Choroid plexus epithelial cell (primary cell): Measurements from ENCODE around the gene SLC9A3.

Source experiments
- DNase-seq: peaks from one replicate; pipeline ENCODE4 v3.0.0-alpha.2; 2010; ENCODE audit warnings: low read depth
- H3K4me3 ChIP-seq: 2 replicates; pipeline ENCODE4 v1.5.1; 2011; ENCODE audit warnings: low read depth, mild to moderate bottlenecking, control low read depth, low read length, moderate library complexity
- TF ChIP-seq, protein P1 (sequence below): conservative IDR thresholded peaks from 2 replicates; pipeline ENCODE4 v1.5.1; 2011; ENCODE audit warnings: low read depth, mild to moderate bottlenecking, control low read depth, inconsistent platforms, low read length, moderate library complexity

SLC9A3 gene

GRCh38 chr5:569868-570361 lies 45.7 kb upstream of the SLC9A3 start:
- no peak for DNase-seq
- TF ChIP-seq, protein P1, sequence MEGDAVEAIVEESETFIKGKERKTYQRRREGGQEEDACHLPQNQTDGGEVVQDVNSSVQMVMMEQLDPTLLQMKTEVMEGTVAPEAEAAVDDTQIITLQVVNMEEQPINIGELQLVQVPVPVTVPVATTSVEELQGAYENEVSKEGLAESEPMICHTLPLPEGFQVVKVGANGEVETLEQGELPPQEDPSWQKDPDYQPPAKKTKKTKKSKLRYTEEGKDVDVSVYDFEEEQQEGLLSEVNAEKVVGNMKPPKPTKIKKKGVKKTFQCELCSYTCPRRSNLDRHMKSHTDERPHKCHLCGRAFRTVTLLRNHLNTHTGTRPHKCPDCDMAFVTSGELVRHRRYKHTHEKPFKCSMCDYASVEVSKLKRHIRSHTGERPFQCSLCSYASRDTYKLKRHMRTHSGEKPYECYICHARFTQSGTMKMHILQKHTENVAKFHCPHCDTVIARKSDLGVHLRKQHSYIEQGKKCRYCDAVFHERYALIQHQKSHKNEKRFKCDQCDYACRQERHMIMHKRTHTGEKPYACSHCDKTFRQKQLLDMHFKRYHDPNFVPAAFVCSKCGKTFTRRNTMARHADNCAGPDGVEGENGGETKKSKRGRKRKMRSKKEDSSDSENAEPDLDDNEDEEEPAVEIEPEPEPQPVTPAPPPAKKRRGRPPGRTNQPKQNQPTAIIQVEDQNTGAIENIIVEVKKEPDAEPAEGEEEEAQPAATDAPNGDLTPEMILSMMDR, result no peak
- no peak overlapping the region for H3K4me3 ChIP-seq

DNA sequence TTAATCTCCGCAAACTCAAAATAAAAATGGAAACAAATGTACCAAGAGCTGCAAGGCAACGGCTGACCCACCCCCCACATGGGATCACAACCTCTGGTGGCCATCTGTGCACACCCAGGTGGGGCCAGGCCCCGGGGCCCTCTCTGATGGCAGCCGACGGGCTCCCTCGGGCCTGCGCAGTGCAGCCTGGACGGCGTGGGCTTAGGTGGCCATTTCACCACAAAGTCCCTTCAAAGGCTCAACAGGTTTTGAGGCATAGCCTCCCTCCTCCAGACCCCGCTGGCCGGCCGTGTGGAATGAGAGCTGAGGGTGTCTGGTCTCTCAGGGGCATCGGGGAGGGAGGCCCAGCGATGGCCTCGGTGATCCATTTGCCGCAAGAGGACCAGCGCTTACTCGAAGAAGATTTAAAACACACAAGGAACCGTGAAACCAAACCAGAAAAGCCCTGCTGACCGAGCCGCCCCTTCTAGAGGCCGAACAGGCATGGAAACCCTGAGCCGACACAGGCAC lies 45.2 kb upstream of the SLC9A3 start:
- no peak for DNase-seq
- TF ChIP-seq, protein P1, result no peak
- no peak overlapping the region for H3K4me3 ChIP-seq

DNA sequence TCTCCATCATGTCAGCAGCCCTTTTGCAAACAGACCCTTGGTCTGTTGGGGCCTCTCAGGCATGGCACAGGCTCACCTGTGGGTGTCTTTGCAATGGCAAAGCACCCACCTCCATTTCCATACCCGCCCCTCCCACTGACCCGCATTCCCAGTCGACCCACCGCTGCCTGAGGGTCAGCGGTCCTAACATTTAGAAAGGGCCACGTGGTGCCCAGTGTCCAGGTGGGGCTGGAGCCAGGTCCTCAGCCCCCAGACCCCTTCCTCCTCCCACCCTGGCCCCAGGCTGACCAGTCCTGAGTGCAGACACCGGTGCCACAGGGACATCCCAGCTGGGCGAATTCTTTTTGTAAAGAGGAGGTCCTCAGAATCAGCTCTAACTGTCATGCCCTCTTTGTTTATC lies 44.6 kb upstream of the SLC9A3 start:
- no peak for DNase-seq
- H3K4me3 ChIP-seq, result no peak overlapping the region
- TF ChIP-seq, protein P1, result no peak

DNA sequence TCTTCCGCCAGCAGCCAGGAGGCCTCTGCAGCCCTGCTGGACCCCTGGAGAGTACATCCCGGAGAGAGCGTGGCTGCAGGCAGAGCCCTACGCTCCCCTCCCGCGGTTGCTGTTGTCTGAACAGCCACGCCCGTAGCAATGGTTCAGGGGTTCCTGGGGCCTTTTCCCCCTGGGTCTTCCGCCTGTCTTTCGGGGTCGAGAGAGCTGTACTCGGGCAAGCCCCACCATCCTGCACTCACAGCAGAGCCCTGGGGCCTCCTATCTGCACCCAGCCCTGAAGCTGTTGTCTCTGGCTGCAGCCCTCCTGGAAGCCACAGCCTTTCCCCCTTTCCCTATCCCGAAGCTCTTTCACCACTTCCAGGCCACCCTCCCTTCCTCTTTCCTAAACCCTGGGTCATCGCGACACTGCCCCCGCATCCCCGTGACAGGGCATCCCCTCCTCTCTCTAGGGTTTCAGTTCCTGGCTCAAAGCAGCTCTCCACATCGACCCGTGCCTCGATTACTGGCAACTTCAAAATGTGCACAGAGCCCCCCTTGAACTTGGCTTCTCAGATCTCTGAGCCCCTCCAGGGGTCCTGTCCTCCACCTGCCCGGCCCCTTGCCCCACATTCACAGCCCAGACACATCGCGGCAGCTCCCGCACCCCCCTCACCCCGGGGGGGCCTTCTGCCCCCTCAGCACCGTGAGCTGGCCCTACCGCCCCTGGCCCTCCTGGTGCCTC lies 44.0 kb upstream of the SLC9A3 start:
- TF ChIP-seq, protein P1, result no peak
- DNase-seq, result no peak
- H3K4me3 ChIP-seq, result no peak overlapping the region

DNA sequence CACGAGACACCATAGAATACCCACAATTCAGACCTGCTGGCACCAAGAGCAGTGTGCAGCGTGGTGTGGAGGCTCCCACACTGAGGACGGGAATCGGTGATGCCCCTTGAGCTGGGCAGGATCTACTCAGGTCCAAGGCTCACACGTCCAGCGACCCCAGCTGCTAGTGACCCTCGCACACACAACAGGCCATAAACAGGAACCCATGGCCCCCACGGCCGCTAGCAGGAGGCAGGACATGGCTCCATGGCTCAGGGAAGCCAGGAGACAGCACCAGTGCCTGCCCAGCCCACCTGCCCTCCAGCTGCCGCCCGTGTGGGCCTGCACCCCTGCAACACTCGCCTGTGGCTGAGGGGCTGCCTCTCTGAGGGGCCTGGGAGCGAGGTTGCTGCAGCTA lies 43.4 kb upstream of the SLC9A3 start:
- no peak overlapping the region for H3K4me3 ChIP-seq
- TF ChIP-seq, protein P1, result no peak
- no peak for DNase-seq

- TF ChIP-seq, protein P1, result no peak
- H3K4me3 ChIP-seq, result no peak overlapping the region
- no peak for DNase-seq
Observed at GRCh38 chr5:566636-567309, 42.5 kb upstream of the SLC9A3 start.
